SK-N-SH (cell line): ENCODE measurements around the gene GRB10. TPM values are rescaled to one million over a fixed set of nuclear protein-coding genes. Genes with fewer than 3 reads are reported as not detected.
A peak's percentile ranks its signal among the peaks of the same experiment; 100 is the strongest.

Experiments used
- CTCF ChIA-PET: fragments of 300-600, 350-600 bp; formaldehyde crosslinking; extraction: SDS; loops from one replicate; lab custom pipeline; 2021; lab: Yijun Ruan, JAX
- POLR2A ChIA-PET: fragments of 350-600 bp; sonication (Branson Sonifier 250); formaldehyde crosslinking; extraction: SDS; loops from one replicate; lab custom pipeline; 2020; ENCODE audit warnings: antibody characterized with exemption, inconsistent platforms; lab: Yijun Ruan, JAX
- DNase-seq: peaks from one replicate; pipeline ENCODE4 v3.0.0; 2012
- H2AFZ ChIP-seq: fragments of 200-600 bp; sonication (generic); 2 replicates; pipeline ENCODE4 v1.8.1; 2016; ENCODE audit warnings: antibody characterized with exemption, mild to moderate bottlenecking, low read depth
- H3F3A ChIP-seq: fragments of 200-600 bp; sonication (generic); replicated peaks from 2 replicates; pipeline ENCODE3; 2016; ENCODE audit warnings: antibody characterized with exemption, mild to moderate bottlenecking; ENCODE audit not compliant: insufficient read depth
- H3K27ac ChIP-seq, 2 experiments: fragments of 200-500 bp in 1 of 2; fragments of 200-600 bp in 1 of 2; sonication (Bioruptor generic) in 1 of 2; sonication (generic), shearing (Covaris generic) in 1 of 2; 2 replicates each; pipeline versions ENCODE4 v1.5.1 to v1.6.1; 2014 to 2016; ENCODE audit warnings: low read depth in 2 of 2, inconsistent platforms in 1 of 2, low read length in 1 of 2, mild to moderate bottlenecking in 1 of 2, mixed read lengths in 1 of 2
- H3K27me3 ChIP-seq: fragments of 200-600 bp; sonication (generic), shearing (Covaris generic); 2 replicates; pipeline ENCODE4 v1.6.1; 2016; ENCODE audit warnings: mixed run types; ENCODE audit not compliant: insufficient read depth
- H3K36me3 ChIP-seq, 2 experiments: fragments of 200-500 bp in 1 of 2; fragments of 200-600 bp in 1 of 2; sonication (Bioruptor generic) in 1 of 2; sonication (generic) in 1 of 2; replicated peaks in 1 of 2; 2 replicates each; pipeline versions ENCODE3 to v1.5.1; 2014 to 2016; ENCODE audit warnings: low read length in 1 of 2, mild to moderate bottlenecking in 1 of 2; ENCODE audit not compliant: insufficient read depth in 2 of 2, control insufficient read depth in 1 of 2
- H3K4me1 ChIP-seq, 2 experiments: fragments of 200-500 bp in 1 of 2; fragments of 200-600 bp in 1 of 2; sonication (Bioruptor generic) in 1 of 2; sonication (generic), shearing (Covaris generic) in 1 of 2; 2 replicates each; pipeline versions ENCODE4 v1.5.1 to v1.6.1; 2014 to 2016; ENCODE audit warnings: low read depth in 1 of 2, low read length in 1 of 2, mixed run types in 1 of 2; ENCODE audit not compliant: insufficient read depth in 2 of 2, control insufficient read depth in 1 of 2
- H3K4me2 ChIP-seq: fragments of 200-600 bp; sonication (generic), shearing (Covaris generic); 2 replicates; pipeline ENCODE4 v1.6.1; 2017; ENCODE audit warnings: mixed run types
- H3K4me3 ChIP-seq, 2 experiments: fragments of 200-500 bp in 1 of 2; fragments of 200-600 bp in 1 of 2; sonication (Bioruptor generic) in 1 of 2; sonication (generic), shearing (Covaris generic) in 1 of 2; 2 replicates each; pipeline versions ENCODE4 v1.5.1 to v1.8.1; 2014 to 2016; ENCODE audit warnings: low read depth in 2 of 2, inconsistent platforms in 1 of 2, low read length in 1 of 2, mild to moderate bottlenecking in 1 of 2, mixed read lengths in 1 of 2, moderate library complexity in 1 of 2
- H3K79me2 ChIP-seq: fragments of 200-600 bp; sonication (generic); 2 replicates; pipeline ENCODE4 v1.8.1; 2017; ENCODE audit warnings: mild to moderate bottlenecking; ENCODE audit not compliant: insufficient read depth
- H3K9ac ChIP-seq: fragments of 200-600 bp; sonication (generic); 2 replicates; pipeline ENCODE4 v1.6.1; 2017; ENCODE audit warnings: mixed run types
- H3K9me2 ChIP-seq: fragments of 200-600 bp; sonication (generic); 2 replicates; pipeline ENCODE4 v1.6.1; 2017; ENCODE audit warnings: mixed run types
- H3K9me3 ChIP-seq: fragments of 200-600 bp; sonication (generic); 2 replicates; pipeline ENCODE4 v1.6.1; 2017; ENCODE audit warnings: mixed run types, mild to moderate bottlenecking, moderate library complexity
- H4K20me1 ChIP-seq: fragments of 200-600 bp; sonication (generic); 2 replicates; pipeline ENCODE4 v1.6.1; 2017; ENCODE audit warnings: mild to moderate bottlenecking, mixed run types; ENCODE audit not compliant: insufficient read depth
- CHD2 ChIP-seq: fragments of 150-350 bp; IDR thresholded peaks from 2 replicates; pipeline ENCODE4 v1.6.1; 2018; ENCODE audit warnings: low read length; ENCODE audit not compliant: partially characterized antibody
- CTCF ChIP-seq: fragments of 200-600 bp; sonication (generic); IDR thresholded peaks from 2 replicates; pipeline ENCODE4 v1.6.1; 2017; ENCODE audit warnings: antibody characterized with exemption, mild to moderate bottlenecking, moderate library complexity
- ELF1 ChIP-seq: IDR thresholded peaks from 2 replicates; pipeline ENCODE4 v1.4.0; 2012
- GATA2 ChIP-seq: sonication (generic); formaldehyde crosslinking; IDR thresholded peaks from 2 replicates; pipeline ENCODE4 v1.5.0; 2020; ENCODE audit warnings: mild to moderate bottlenecking, missing genetic modification reagents
- MEF2A ChIP-seq: IDR thresholded peaks from 2 replicates; pipeline ENCODE4 v1.4.0; 2012; ENCODE audit warnings: low read depth, borderline replicate concordance
- MXI1 ChIP-seq: IDR thresholded peaks from 2 replicates; pipeline ENCODE4 v1.6.1; 2012; ENCODE audit warnings: mild to moderate bottlenecking, low read depth, low read length, improper control_type of control experiment
- REST ChIP-seq: IDR thresholded peaks from 2 replicates; pipeline ENCODE4 v1.6.1; 2012; ENCODE audit warnings: mild to moderate bottlenecking, low read depth, low read length, moderate library complexity
- WGBS: methylation state at CpG from one replicate; pipeline ENCODE4 v1.1.6; 2017; ENCODE audit warnings: low lambda C conversion rate; 5-methylcytosine and 5-hydroxymethylcytosine counted together
- polyA plus RNA-seq, 3 experiments: library from polyadenylated mRNA; depleted of rRNA; stranded (reverse); fragments of >200 nt; gene quantifications; 2 replicates each; pipeline ENCODE4 v1.2.3, GENCODE V29; 2012

GRB10 gene
- polyA plus RNA-seq, 1 of the 3 experiments (the other 2 are of a cell fraction): 5.1 TPM

- POLR2A ChIA-PET: interaction anchor here (0.8 to 4.6 kb wide), 17 partner anchors 8 to 117 kb away, joined by 3 to 103 read pairs (median 10); no protein-coding TSS in a partner anchor
- CTCF ChIA-PET: interaction anchor here (0.6 to 5.1 kb wide), 31 partner anchors 14 to 601 kb away, joined by 3 to 43 read pairs (median 5); no protein-coding TSS in a partner anchor
- Histone ChIP-seq H3K9me2 (no peaks in the 10 kb centered on the region), H3K4me3 (peak overlapping the region in 1 of 2 experiments; percentile 55; a peak in 2 of 4 replicates), H3K36me3 (no peaks in the 10 kb centered on the region), H4K20me1 (no peaks in the 10 kb centered on the region), H3K27ac (peak overlapping the region in 1 of 2 experiments; percentile 99; a peak in 3 of 4 replicates), H3K9ac (no peak overlapping the region), H3K4me1 (peaks cover 0 to 66% of the 10 kb centered on the region in 2 experiments; a peak in 2 of 4 replicates), H3K79me2 (no peaks in the 10 kb centered on the region), H2AFZ (no peak overlapping the region), H3K9me3 (no peaks in the 10 kb centered on the region), H3K27me3 (peaks cover 67% of the 10 kb centered on the region), H3K4me2 (no peak overlapping the region), H3F3A (no peaks in the 10 kb centered on the region)
- no peak for DNase-seq
- 77% methylated on average over 7 of the region's 7 CpGs for whole genome bisulfite sequencing
- TF ChIP-seq CHD2: peak; percentile 6
- TF ChIP-seq REST: no peak
Observed at GRCh38 chr7:50559881-50560280, 222.8 kb downstream of the GRB10 start.

- Histone ChIP-seq H2AFZ (no peak overlapping the region), H3K4me2 (no peak overlapping the region), H3K9me2 (no peaks in the 10 kb centered on the region), H3K4me3 (peak overlapping the region in 1 of 2 experiments; percentile 55; a peak in 2 of 4 replicates), H3K9ac (no peak overlapping the region), H3K79me2 (no peaks in the 10 kb centered on the region), H4K20me1 (no peaks in the 10 kb centered on the region), H3K27me3 (peaks cover 60% of the 10 kb centered on the region), H3F3A (no peaks in the 10 kb centered on the region), H3K9me3 (no peaks in the 10 kb centered on the region), H3K27ac (peak overlapping the region in 1 of 2 experiments; percentile 99; a peak in 2 of 4 replicates), H3K4me1 (peaks cover 0 to 63% of the 10 kb centered on the region in 2 experiments; a peak in 2 of 4 replicates), H3K36me3 (no peaks in the 10 kb centered on the region)
- WGBS: 19% methylated on average over 5 of the region's 5 CpGs
- peak; percentile 47 for DNase-seq
- ChIA-PET CTCF (interaction anchor here (0.9 to 5.1 kb wide), 14 partner anchors 12 to 120 kb away, joined by 3 to 38 read pairs (median 4); no protein-coding TSS in a partner anchor), POLR2A (interaction anchor here (0.5 to 4.6 kb wide), 14 partner anchors 9 to 116 kb away, joined by 3 to 103 read pairs (median 6); no protein-coding TSS in a partner anchor)
- TF ChIP-seq MEF2A: no peak
- TF ChIP-seq ELF1: no peak
- no peak for TF ChIP-seq CTCF
- TF ChIP-seq MXI1: peak; percentile 21; the same call in 1 of the 2 replicates
- TF ChIP-seq GATA2 (CRISPR knock-in tag): peak; percentile 41; the same call in 1 of the 2 replicates
Observed at GRCh38 chr7:50558294-50559053, 224.2 kb downstream of the GRB10 start.
